ENCODE measurements around the gene NUDT2.

NUDT2 gene

DNA sequence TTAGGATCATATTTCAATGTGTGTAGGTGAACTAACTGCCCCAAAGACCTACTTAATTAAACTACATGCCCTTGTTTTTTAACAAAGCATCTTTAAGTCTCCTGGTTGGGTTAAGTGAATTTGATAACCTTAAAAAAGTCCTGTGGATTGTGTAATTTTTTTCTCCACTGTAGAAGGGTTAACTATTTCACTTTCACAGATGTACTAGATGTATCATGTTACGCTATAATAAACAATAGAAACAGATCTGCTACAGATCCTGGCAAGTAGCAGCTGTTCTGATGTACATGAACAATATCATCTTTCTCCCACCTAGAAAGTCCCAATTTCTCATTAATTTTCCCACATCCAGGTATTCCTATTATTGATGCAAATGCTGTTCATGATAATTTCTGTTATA is 19.2 kb upstream of the NUDT2 start:
- H3K27ac ChIP-seq: no peak overlapping the region
- TF ChIP-seq, protein P1, sequence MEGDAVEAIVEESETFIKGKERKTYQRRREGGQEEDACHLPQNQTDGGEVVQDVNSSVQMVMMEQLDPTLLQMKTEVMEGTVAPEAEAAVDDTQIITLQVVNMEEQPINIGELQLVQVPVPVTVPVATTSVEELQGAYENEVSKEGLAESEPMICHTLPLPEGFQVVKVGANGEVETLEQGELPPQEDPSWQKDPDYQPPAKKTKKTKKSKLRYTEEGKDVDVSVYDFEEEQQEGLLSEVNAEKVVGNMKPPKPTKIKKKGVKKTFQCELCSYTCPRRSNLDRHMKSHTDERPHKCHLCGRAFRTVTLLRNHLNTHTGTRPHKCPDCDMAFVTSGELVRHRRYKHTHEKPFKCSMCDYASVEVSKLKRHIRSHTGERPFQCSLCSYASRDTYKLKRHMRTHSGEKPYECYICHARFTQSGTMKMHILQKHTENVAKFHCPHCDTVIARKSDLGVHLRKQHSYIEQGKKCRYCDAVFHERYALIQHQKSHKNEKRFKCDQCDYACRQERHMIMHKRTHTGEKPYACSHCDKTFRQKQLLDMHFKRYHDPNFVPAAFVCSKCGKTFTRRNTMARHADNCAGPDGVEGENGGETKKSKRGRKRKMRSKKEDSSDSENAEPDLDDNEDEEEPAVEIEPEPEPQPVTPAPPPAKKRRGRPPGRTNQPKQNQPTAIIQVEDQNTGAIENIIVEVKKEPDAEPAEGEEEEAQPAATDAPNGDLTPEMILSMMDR (conservative IDR thresholded peaks at IDR 0.05): no peak
- no peak for TF ChIP-seq ZFX (IDR thresholded peaks at IDR 0.05)

- no peak overlapping the region for H3K27ac ChIP-seq
- TF ChIP-seq, protein P1 (conservative IDR thresholded peaks at IDR 0.05): no peak
- TF ChIP-seq ZFX (IDR thresholded peaks at IDR 0.05): no peak
Observed at GRCh38 chr9:34311499-34312185, 17.7 kb upstream of the NUDT2 start.

- TF ChIP-seq, protein P1 (conservative IDR thresholded peaks at IDR 0.05): no peak
- TF ChIP-seq ZFX (IDR thresholded peaks at IDR 0.05): no peak
- no peak overlapping the region for H3K27ac ChIP-seq
Observed at GRCh38 chr9:34317436-34317835, 11.9 kb upstream of the NUDT2 start.

DNA sequence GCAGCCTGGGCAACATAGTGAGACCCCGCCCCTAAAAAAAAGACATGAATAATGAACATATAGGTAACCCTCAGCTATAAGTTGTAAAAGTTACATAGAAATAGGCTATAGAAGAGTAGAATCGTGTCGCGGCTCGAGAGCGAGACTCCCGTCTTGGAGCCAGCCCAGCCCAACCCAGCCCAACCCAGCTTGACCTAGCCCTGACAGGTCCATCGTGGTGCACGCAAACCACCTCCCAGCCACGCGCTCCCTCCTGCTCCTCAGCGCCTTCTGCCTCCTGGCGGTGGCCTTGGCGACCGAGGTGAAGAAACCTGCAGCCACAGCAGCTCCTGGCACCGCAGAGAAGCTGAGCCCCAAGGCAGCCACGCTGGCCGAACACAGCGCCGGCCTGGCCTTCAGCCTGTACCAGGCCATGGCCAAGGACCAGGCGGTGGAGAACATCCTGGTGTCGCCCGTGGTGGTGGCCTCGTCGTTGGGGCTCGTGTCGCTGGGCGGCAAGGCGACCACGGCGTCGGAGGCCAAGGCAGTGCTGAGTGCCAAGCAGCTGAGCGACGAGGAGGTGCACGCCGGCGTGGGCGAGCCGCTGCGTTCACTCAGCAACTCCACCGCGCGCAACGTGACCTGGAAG is 11.1 kb upstream of the NUDT2 start:
- TF ChIP-seq, protein P1 (conservative IDR thresholded peaks at IDR 0.05): no peak
- TF ChIP-seq ZFX (IDR thresholded peaks at IDR 0.05): no peak
- no peak overlapping the region for H3K27ac ChIP-seq

GRCh38 chr9:34321451-34321850 is 7.9 kb upstream of the NUDT2 start:
- TF ChIP-seq, protein P1 (conservative IDR thresholded peaks at IDR 0.05): no peak
- no peak for TF ChIP-seq ZFX (IDR thresholded peaks at IDR 0.05)
- H3K27ac ChIP-seq: no peak overlapping the region

- TF ChIP-seq, protein P1 (conservative IDR thresholded peaks at IDR 0.05): no peak
- TF ChIP-seq ZFX (IDR thresholded peaks at IDR 0.05): no peak
- no peak overlapping the region for H3K27ac ChIP-seq
Observed at GRCh38 chr9:34322899-34323591, 6.3 kb upstream of the NUDT2 start.

- no peak overlapping the region for H3K27ac ChIP-seq
- no peak for TF ChIP-seq ZFX (IDR thresholded peaks at IDR 0.05)
- TF ChIP-seq, protein P1 (conservative IDR thresholded peaks at IDR 0.05): no peak
Observed at GRCh38 chr9:34326690-34327089, 2.7 kb upstream of the NUDT2 start.
